ENCODE measurements around the gene GULP1. TPM values are rescaled to one million over a fixed set of nuclear protein-coding genes. Genes with fewer than 3 reads are reported as not detected.

GULP1 gene
- total RNA-seq, 1 experiment from 2014 or later = 76.0 TPM

- Histone ChIP-seq H3K27me3 (ENCODE audit: insufficient read depth, low read length) (no peaks in the 10 kb centered on the region), H3K4me1 (ENCODE audit: control insufficient read depth in 1 of 2, insufficient read depth in 2 of 2, low read length in 2 of 2) (peaks cover 0 to 5% of the 10 kb centered on the region in 2 experiments; a peak in 1 of 4 replicates), H4K20me1 (ENCODE audit: insufficient read depth) (no peaks in the 10 kb centered on the region), H3K36me3 (ENCODE audit: control insufficient read depth in 1 of 2, insufficient read depth in 2 of 2, low read length in 2 of 2) (no peaks in the 10 kb centered on the region), H3K4me2 (ENCODE audit: low read length) (no peak overlapping the region), H3K79me2 (ENCODE audit: insufficient read depth, low read length) (no peaks in the 10 kb centered on the region), H3K9me2 (ENCODE audit: insufficient read depth) (no peaks in the 10 kb centered on the region), H3K9ac (ENCODE audit: low read length) (no peak overlapping the region), H3K4me3 (replicated peaks in 1 of 2; ENCODE audit: low read depth in 1 of 2, low read length in 2 of 2) (no peak overlapping the region), H3K9me3 (ENCODE audit: control insufficient read depth in 1 of 2, insufficient read depth in 1 of 2, low read depth in 1 of 2, low read length in 2 of 2) (no peaks in the 10 kb centered on the region), H2AFZ (ENCODE audit: low read depth, low read length, poor library complexity, severe bottlenecking) (no peak overlapping the region), H3K27ac (ENCODE audit: low read depth, low read length) (no peak overlapping the region)
- ChIA-PET RAD21 (ENCODE audit: low non-redundant PET in 1 of 2, low total read pairs in 2 of 2, uncharacterized antibody in 2 of 2, unreplicated experiment in 2 of 2) (no interaction called here), POLR2A (no interaction called here), CTCF (no interaction called here)
- DNase-seq (ENCODE audit: low read depth, low spot score) (no peak), ATAC-seq (no peak)
- intact Hi-C loops (cut with micrococcal nuclease) = loop anchor here (10.0 kb wide), 2 partner anchors 353 to 1653 kb away; no protein-coding TSS in a partner anchor
- BruUV-seq (replicated peaks) = no TSS peak
- TF ChIP-seq EZH2 (IDR thresholded peaks at IDR 0.05) = no peak
- no peak for TF ChIP-seq ZBTB33 (IDR thresholded peaks at IDR 0.05; ENCODE audit: extremely low read depth, insufficient replicate concordance, low read length)
- TF ChIP-seq REST (IDR thresholded peaks at IDR 0.05; ENCODE audit: low read depth) = no peak
- TF ChIP-seq YY1 (IDR thresholded peaks at IDR 0.05; ENCODE audit: extremely low read depth, insufficient replicate concordance, low read depth, low read length) = no peak
- TF ChIP-seq JUND (IDR thresholded peaks at IDR 0.05) = no peak
- no peak for TF ChIP-seq MAX (IDR thresholded peaks at IDR 0.05)
- no peak for TF ChIP-seq SIN3A (IDR thresholded peaks at IDR 0.05; ENCODE audit: low read depth)
- no peak for TF ChIP-seq POLR2A (IDR thresholded peaks at IDR 0.05; ENCODE audit: borderline replicate concordance, extremely low read depth, insufficient read depth, insufficient read length)
- no peak for TF ChIP-seq TCF7L2 (IDR thresholded peaks at IDR 0.05; ENCODE audit: borderline replicate concordance, extremely low read depth, insufficient read depth, insufficient read length)
- no peak for TF ChIP-seq ATF3 (IDR thresholded peaks at IDR 0.05)
- TF ChIP-seq CEBPB (IDR thresholded peaks at IDR 0.05; ENCODE audit: low read depth) = no peak
- no peak for TF ChIP-seq RAD21 (IDR thresholded peaks at IDR 0.05; ENCODE audit: low read depth)
- no peak for TF ChIP-seq CBX3 (IDR thresholded peaks at IDR 0.05; ENCODE audit: low read depth)
- TF ChIP-seq SRF (IDR thresholded peaks at IDR 0.05; ENCODE audit: low read depth) = no peak
- TF ChIP-seq EZH2phosphoT487 (IDR thresholded peaks at IDR 0.05; ENCODE audit: borderline replicate concordance) = no peak
- TF ChIP-seq ELF1 (IDR thresholded peaks at IDR 0.05; ENCODE audit: borderline replicate concordance, low read depth) = no peak
- TF ChIP-seq CTCF (IDR thresholded peaks at IDR 0.05 in 2 of 3, conservative IDR thresholded peaks at IDR 0.05 in 1 of 3; ENCODE audit: borderline replicate concordance in 1 of 3, insufficient read depth in 1 of 3, low read depth in 2 of 3, low read length in 2 of 3) = no peak
- no peak for TF ChIP-seq EGR1 (IDR thresholded peaks at IDR 0.05; ENCODE audit: low read depth)
Measured at GRCh38 chr2:188517549-188518215, 226.0 kb downstream of the GULP1 start.
